Chondrocyte (in vitro differentiated cells): ENCODE data around the gene INTS6L. TPM values are rescaled to one million over a fixed set of nuclear protein-coding genes. Genes with fewer than 3 reads are reported as not detected.

ENCODE experiments used
- DNase-seq: peaks from one replicate; pipeline ENCODE4 v3.0.0; 2021; ENCODE audit warnings: mixed read lengths, low spot score
- H3K27ac Mint-ChIP-seq: one replicate; pipeline ENCODE4 v1.8.0; 2021; ENCODE audit warnings: mild to moderate bottlenecking, moderate library complexity, mixed read lengths; ENCODE audit not compliant: unreplicated experiment
- H3K27me3 Mint-ChIP-seq: 2 replicates; pipeline ENCODE4 v1.8.0; 2021; ENCODE audit warnings: low read depth, mixed read lengths
- H3K36me3 Mint-ChIP-seq: 2 replicates; pipeline ENCODE4 v1.8.0; 2021; ENCODE audit warnings: low read depth, mixed read lengths
- H3K4me1 Mint-ChIP-seq: 2 replicates; pipeline ENCODE4 v1.8.0; 2021; ENCODE audit warnings: low read depth, mild to moderate bottlenecking, mixed read lengths
- H3K4me3 Mint-ChIP-seq: one replicate; pipeline ENCODE4 v1.8.0; 2021; ENCODE audit warnings: mild to moderate bottlenecking, moderate library complexity, mixed read lengths; ENCODE audit not compliant: unreplicated experiment
- H3K9me3 Mint-ChIP-seq: 2 replicates; pipeline ENCODE4 v1.8.0; 2021; ENCODE audit warnings: low read depth, mixed read lengths
- CTCF ChIP-seq: fragments of 200-600 bp; sonication (generic); IDR thresholded peaks from 2 replicates; pipeline ENCODE4 v1.5.0; 2021; ENCODE audit warnings: antibody characterized with exemption, mild to moderate bottlenecking, moderate library complexity
- total RNA-seq: library from RNA; stranded (reverse); gene quantifications from 3 replicates; pipeline ENCODE4 v1.2.1, GENCODE V29; 2021

INTS6L gene
- total RNA-seq, 1 donor from 2014 or later: 6.0 TPM

- peaks cover 11% of the 10 kb centered on the region for H3K27me3 Mint-ChIP-seq
- TF ChIP-seq CTCF: no peak
- no peak overlapping the region for H3K27ac Mint-ChIP-seq
- H3K36me3 Mint-ChIP-seq: no peaks in the 10 kb centered on the region
- no peaks in the 10 kb centered on the region for H3K4me1 Mint-ChIP-seq
- no peak for DNase-seq
- H3K4me3 Mint-ChIP-seq: no peak overlapping the region
- peaks cover 11% of the 10 kb centered on the region for H3K9me3 Mint-ChIP-seq
Measured at GRCh38 chrX:135497736-135498135, 22.7 kb upstream of the INTS6L start.

- Mint-ChIP-seq H3K27ac (no peak overlapping the region), H3K9me3 (peaks cover 15% of the 10 kb centered on the region), H3K36me3 (no peaks in the 10 kb centered on the region), H3K4me3 (no peak overlapping the region), H3K27me3 (peaks cover 14% of the 10 kb centered on the region), H3K4me1 (no peaks in the 10 kb centered on the region)
- TF ChIP-seq CTCF: no peak
- DNase-seq: no peak
Measured at GRCh38 chrX:135498236-135498635, 22.2 kb upstream of the INTS6L start.

- H3K4me3 Mint-ChIP-seq: no peak overlapping the region
- no peak for TF ChIP-seq CTCF
- H3K4me1 Mint-ChIP-seq: no peaks in the 10 kb centered on the region
- peaks cover 11% of the 10 kb centered on the region for H3K27me3 Mint-ChIP-seq
- no peak for DNase-seq
- no peak overlapping the region for H3K27ac Mint-ChIP-seq
- peaks cover 11% of the 10 kb centered on the region for H3K9me3 Mint-ChIP-seq
- H3K36me3 Mint-ChIP-seq: no peaks in the 10 kb centered on the region
Measured at GRCh38 chrX:135505351-135505750, 15.1 kb upstream of the INTS6L start.

- Mint-ChIP-seq H3K27ac (no peak overlapping the region), H3K27me3 (no peaks in the 10 kb centered on the region), H3K36me3 (no peaks in the 10 kb centered on the region), H3K9me3 (no peaks in the 10 kb centered on the region), H3K4me3 (no peak overlapping the region), H3K4me1 (no peaks in the 10 kb centered on the region)
- no peak for TF ChIP-seq CTCF
- DNase-seq: no peak
Measured at GRCh38 chrX:135509885-135510284, 10.6 kb upstream of the INTS6L start.

- Mint-ChIP-seq H3K4me3 (no peak overlapping the region), H3K27me3 (no peaks in the 10 kb centered on the region), H3K9me3 (peaks cover 2% of the 10 kb centered on the region), H3K36me3 (no peaks in the 10 kb centered on the region), H3K4me1 (no peaks in the 10 kb centered on the region), H3K27ac (no peak overlapping the region)
- DNase-seq: no peak
- TF ChIP-seq CTCF: no peak
Measured at GRCh38 chrX:135512508-135513129, 7.8 kb upstream of the INTS6L start.
